Type B pancreatic cell (in vitro differentiated cells): ENCODE results near the gene GAGE10. TPM values are rescaled to one million over a fixed set of nuclear protein-coding genes. Genes with fewer than 3 reads are reported as not detected.

Experiments
- DNase-seq: peaks from one replicate; pipeline ENCODE4 v3.0.0; 2021; ENCODE audit warnings: mixed read lengths; ENCODE audit not compliant: unreplicated experiment; ENCODE audit errors: extremely low spot score
- H3K27ac Mint-ChIP-seq: 2 replicates; pipeline ENCODE4 v1.8.0; 2021; ENCODE audit warnings: mild to moderate bottlenecking, mixed read lengths
- H3K27me3 Mint-ChIP-seq: 2 replicates; pipeline ENCODE4 v1.8.0; 2021; ENCODE audit warnings: mixed read lengths
- H3K36me3 Mint-ChIP-seq: 2 replicates; pipeline ENCODE4 v1.8.0; 2021; ENCODE audit warnings: mixed read lengths
- H3K4me1 Mint-ChIP-seq: one replicate; pipeline ENCODE4 v1.8.0; 2021; ENCODE audit warnings: mixed read lengths; ENCODE audit not compliant: unreplicated experiment
- H3K4me3 Mint-ChIP-seq: 2 replicates; pipeline ENCODE4 v1.8.0; 2021; ENCODE audit warnings: mild to moderate bottlenecking, mixed read lengths
- H3K9me3 Mint-ChIP-seq: 2 replicates; pipeline ENCODE4 v1.8.0; 2021; ENCODE audit warnings: mixed read lengths
- CTCF ChIP-seq: fragments of 200-600 bp; sonication (generic); conservative IDR thresholded peaks from 2 replicates; pipeline ENCODE4 v1.5.0; 2021; ENCODE audit warnings: antibody characterized with exemption, mild to moderate bottlenecking
- total RNA-seq: library from RNA; stranded (reverse); gene quantifications from 2 replicates; pipeline ENCODE4 v1.2.1, GENCODE V29; 2021; ENCODE audit warnings: low replicate concordance

Gene GAGE10
- total RNA-seq, 1 donor from 2014 or later: not detected

- Mint-ChIP-seq H3K36me3 (no peaks in the 10 kb centered on the region), H3K27ac (no peak overlapping the region), H3K4me1 (no peaks in the 10 kb centered on the region), H3K27me3 (no peaks in the 10 kb centered on the region), H3K4me3 (peak overlapping the region; percentile 18), H3K9me3 (no peaks in the 10 kb centered on the region)
- DNase-seq: no peak
- TF ChIP-seq CTCF: no peak
Observed at GRCh38 chrX:49266523-49267445, 36.7 kb upstream of the GAGE10 start.

DNA sequence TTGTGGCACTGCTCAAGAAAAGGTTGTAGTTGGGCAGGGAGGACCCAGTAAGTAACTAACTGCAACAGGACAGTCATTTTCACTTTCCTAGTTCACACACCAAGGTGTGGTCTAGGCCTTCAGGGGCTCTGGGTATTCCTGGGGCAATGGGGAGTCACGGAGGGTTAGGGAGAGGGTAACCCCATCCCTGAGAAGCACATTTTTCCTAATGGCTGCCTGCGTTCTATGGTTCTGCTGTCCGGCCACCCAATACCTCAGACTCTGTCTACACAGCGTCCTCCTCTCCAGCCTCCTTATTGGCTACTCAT is 34.8 kb upstream of the GAGE10 start:
- Mint-ChIP-seq H3K27me3 (no peaks in the 10 kb centered on the region), H3K36me3 (no peaks in the 10 kb centered on the region), H3K27ac (peak overlapping the region; percentile 99), H3K9me3 (no peaks in the 10 kb centered on the region), H3K4me1 (peaks cover 3% of the 10 kb centered on the region), H3K4me3 (peak overlapping the region; percentile 95)
- no peak for TF ChIP-seq CTCF
- DNase-seq: no peak

DNA sequence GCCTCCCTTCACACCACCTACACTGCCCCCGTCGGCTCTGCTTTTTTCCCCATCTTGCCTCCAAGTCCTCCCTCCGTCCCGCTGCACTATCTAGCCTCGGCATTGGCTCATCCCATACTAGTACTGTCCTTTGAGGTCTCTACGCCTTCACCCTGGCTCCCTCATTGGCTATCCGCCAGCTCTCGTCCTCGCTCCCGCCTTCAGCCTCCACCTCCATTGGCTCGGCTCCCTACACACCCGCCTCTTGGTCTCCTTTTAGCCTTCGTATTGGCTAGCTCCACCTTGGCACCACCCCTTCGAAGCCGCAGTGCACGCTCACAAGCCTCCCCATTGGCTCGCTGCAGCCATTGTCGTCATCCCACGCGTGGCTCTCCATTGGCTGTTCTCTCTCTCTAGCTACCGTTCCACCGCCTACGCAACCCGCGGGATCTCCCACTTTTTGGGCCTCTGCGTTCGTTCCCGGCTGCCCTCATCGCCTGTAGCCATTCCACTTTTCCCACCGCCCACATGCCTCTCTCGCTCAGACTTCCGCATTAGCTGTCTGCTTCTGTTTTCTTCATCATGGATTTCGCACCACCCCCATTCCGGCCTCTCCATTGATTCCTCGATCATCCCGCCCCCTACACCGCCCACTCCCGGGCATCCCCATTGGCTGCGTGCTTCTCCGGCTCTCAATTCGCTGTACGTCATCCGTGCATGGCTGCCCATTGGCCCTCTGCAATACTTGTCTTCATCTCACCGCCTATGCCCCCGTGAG is 34.3 kb upstream of the GAGE10 start:
- H3K27ac Mint-ChIP-seq: peak overlapping the region; percentile 99
- TF ChIP-seq CTCF: no peak

GRCh38 chrX:49269767-49270248 is 33.6 kb upstream of the GAGE10 start, which contains the start of gene PPP1R3F:
PPP1R3F (plus strand) TSS chrX:49269793; CDS start chrX:49269870, 77 bp downstream.
- Mint-ChIP-seq H3K9me3 (no peaks in the 10 kb centered on the region), H3K4me1 (peaks cover 8% of the 10 kb centered on the region), H3K27ac (peak within 1 kb of the TSS; percentile 99), H3K27me3 (no peaks in the 10 kb centered on the region), H3K4me3 (peak within 1 kb of the TSS; percentile 95), H3K36me3 (peaks cover 3% of the 10 kb centered on the region)
- TF ChIP-seq CTCF: no peak
- no peak for DNase-seq

More for the DNA sequence above, 34.3 kb upstream of the GAGE10 start:
- no peaks in the 10 kb centered on the region for H3K9me3 Mint-ChIP-seq
- peaks cover 3% of the 10 kb centered on the region for H3K4me1 Mint-ChIP-seq
- no peaks in the 10 kb centered on the region for H3K36me3 Mint-ChIP-seq
- peak; percentile 90 for DNase-seq
- no peaks in the 10 kb centered on the region for H3K27me3 Mint-ChIP-seq
- H3K4me3 Mint-ChIP-seq: peak overlapping the region; percentile 95

- H3K27ac Mint-ChIP-seq: no peak overlapping the region
- no peaks in the 10 kb centered on the region for H3K9me3 Mint-ChIP-seq
- no peak for DNase-seq
Observed at GRCh38 chrX:49270249-49270921, 33.1 kb upstream of the GAGE10 start.

More at GRCh38 chrX:49270249-49270921, 33.1 kb upstream of the GAGE10 start:
- Mint-ChIP-seq H3K4me3 (peak overlapping the region; percentile 81), H3K36me3 (peaks cover 4% of the 10 kb centered on the region), H3K27me3 (no peaks in the 10 kb centered on the region), H3K4me1 (peaks cover 14% of the 10 kb centered on the region)
- no peak for TF ChIP-seq CTCF
